SK-N-MC (cell line): ENCODE measurements around the gene HOTAIR.

Experiments
- EZH2 ChIP-seq: fragments of 200-600 bp; sonication (generic); IDR thresholded peaks from one replicate; pipeline ENCODE4 v1.6.1; 2017; ENCODE audit warnings: antibody characterized with exemption
- POLR2AphosphoS5 ChIP-seq: IDR thresholded peaks from 2 replicates; pipeline ENCODE4 v1.6.1; 2012; ENCODE audit warnings: mild to moderate bottlenecking, low read depth, low read length, borderline replicate concordance

DNA sequence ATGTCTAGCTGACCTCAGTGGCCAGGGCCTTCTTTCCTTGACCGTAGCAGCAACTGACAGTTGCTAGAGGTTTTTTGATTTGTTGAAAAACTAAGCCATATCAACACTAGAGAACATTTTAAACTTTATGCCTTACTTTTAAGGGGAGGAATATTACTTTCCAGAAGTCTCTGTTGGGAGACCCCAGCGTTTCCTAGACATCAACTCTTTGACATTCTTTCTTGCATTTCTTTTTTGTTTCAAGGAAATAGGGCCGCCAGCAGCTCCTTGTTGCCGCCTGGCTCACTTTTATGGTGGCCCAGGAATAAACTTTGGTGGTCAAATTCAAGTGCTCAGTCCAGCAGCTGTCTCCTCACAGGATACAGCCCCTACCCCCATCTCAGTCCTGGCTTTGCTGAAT, 4.3 kb downstream of the HOTAIR start:
- no peak for TF ChIP-seq EZH2
- no peak for TF ChIP-seq POLR2AphosphoS5
